ENCODE results near the gene TBC1D8.

Gene TBC1D8

GRCh38 chr2:100988630-100989417 lies 162.4 kb downstream of the TBC1D8 start:
- ATAC-seq (ENCODE audit: low read depth) (no peak), DNase-seq (ENCODE audit: low spot score) (no peak)
- Histone ChIP-seq H3K27me3 (ENCODE audit: insufficient read depth, poor library complexity, severe bottlenecking) (no peaks in the 10 kb centered on the region), H3K9me3 (ENCODE audit: severe bottlenecking) (no peaks in the 10 kb centered on the region), H3K4me3 (ENCODE audit: severe bottlenecking) (no peak overlapping the region), H3K4me1 (ENCODE audit: insufficient read depth, poor library complexity, severe bottlenecking) (no peaks in the 10 kb centered on the region), H3K36me3 (ENCODE audit: low read depth) (no peaks in the 10 kb centered on the region), H3K27ac (ENCODE audit: poor library complexity, severe bottlenecking) (no peak overlapping the region)
- no peak for TF ChIP-seq CTCF (IDR thresholded peaks at IDR 0.05; ENCODE audit: poor library complexity, severe bottlenecking)

- H3K36me3 ChIP-seq (ENCODE audit: low read depth): no peaks in the 10 kb centered on the region
- no peaks in the 10 kb centered on the region for H3K9me3 ChIP-seq (ENCODE audit: severe bottlenecking)
- DNase-seq (ENCODE audit: low spot score) (no peak), ATAC-seq (ENCODE audit: low read depth) (0 out of 3 replicates have a peak, but pooled peaks have one; percentile 33)
- H3K4me3 ChIP-seq (ENCODE audit: severe bottlenecking): no peak overlapping the region
- H3K27me3 ChIP-seq (ENCODE audit: insufficient read depth, poor library complexity, severe bottlenecking): no peaks in the 10 kb centered on the region
- TF ChIP-seq CTCF (IDR thresholded peaks at IDR 0.05; ENCODE audit: poor library complexity, severe bottlenecking): no peak
- no peaks in the 10 kb centered on the region for H3K4me1 ChIP-seq (ENCODE audit: insufficient read depth, poor library complexity, severe bottlenecking)
- H3K27ac ChIP-seq (ENCODE audit: poor library complexity, severe bottlenecking): no peak overlapping the region
Measured at GRCh38 chr2:100987974-100988373, 163.2 kb downstream of the TBC1D8 start.

- H3K27me3 ChIP-seq (ENCODE audit: insufficient read depth, poor library complexity, severe bottlenecking): no peaks in the 10 kb centered on the region
- DNase-seq (ENCODE audit: low spot score): no peak
- H3K36me3 ChIP-seq (ENCODE audit: low read depth): no peaks in the 10 kb centered on the region
- ATAC-seq (ENCODE audit: low read depth): no peak
- no peak for TF ChIP-seq CTCF (IDR thresholded peaks at IDR 0.05; ENCODE audit: poor library complexity, severe bottlenecking)
- H3K4me3 ChIP-seq (ENCODE audit: severe bottlenecking): no peak overlapping the region
- H3K27ac ChIP-seq (ENCODE audit: poor library complexity, severe bottlenecking): no peak overlapping the region
- H3K4me1 ChIP-seq (ENCODE audit: insufficient read depth, poor library complexity, severe bottlenecking): no peaks in the 10 kb centered on the region
- no peaks in the 10 kb centered on the region for H3K9me3 ChIP-seq (ENCODE audit: severe bottlenecking)
Measured at GRCh38 chr2:100987536-100987935, 163.6 kb downstream of the TBC1D8 start.

- H3K4me3 ChIP-seq (ENCODE audit: severe bottlenecking): no peak overlapping the region
- no peaks in the 10 kb centered on the region for H3K4me1 ChIP-seq (ENCODE audit: insufficient read depth, poor library complexity, severe bottlenecking)
- ATAC-seq (ENCODE audit: low read depth) (no peak), DNase-seq (ENCODE audit: low spot score) (no peak)
- H3K27ac ChIP-seq (ENCODE audit: poor library complexity, severe bottlenecking): no peak overlapping the region
- no peak for TF ChIP-seq CTCF (IDR thresholded peaks at IDR 0.05; ENCODE audit: poor library complexity, severe bottlenecking)
- H3K36me3 ChIP-seq (ENCODE audit: low read depth): no peaks in the 10 kb centered on the region
- H3K27me3 ChIP-seq (ENCODE audit: insufficient read depth, poor library complexity, severe bottlenecking): no peaks in the 10 kb centered on the region
- H3K9me3 ChIP-seq (ENCODE audit: severe bottlenecking): no peaks in the 10 kb centered on the region
Measured at GRCh38 chr2:100986157-100986556, 165.0 kb downstream of the TBC1D8 start.

GRCh38 chr2:100984892-100985307 lies 166.3 kb downstream of the TBC1D8 start:
- Histone ChIP-seq H3K4me1 (ENCODE audit: insufficient read depth, poor library complexity, severe bottlenecking) (no peaks in the 10 kb centered on the region), H3K36me3 (ENCODE audit: low read depth) (0 out of 2 replicates have a peak, but pooled peaks cover 4% of the 10 kb centered on the region), H3K9me3 (ENCODE audit: severe bottlenecking) (no peaks in the 10 kb centered on the region), H3K27ac (ENCODE audit: poor library complexity, severe bottlenecking) (no peak overlapping the region), H3K27me3 (ENCODE audit: insufficient read depth, poor library complexity, severe bottlenecking) (no peaks in the 10 kb centered on the region), H3K4me3 (ENCODE audit: severe bottlenecking) (no peak overlapping the region)
- TF ChIP-seq CTCF (IDR thresholded peaks at IDR 0.05; ENCODE audit: poor library complexity, severe bottlenecking): peak; percentile 87
- DNase-seq (ENCODE audit: low spot score) (no peak), ATAC-seq (ENCODE audit: low read depth) (peak; percentile 74)

All from RWPE2 (cell line).